OCI-LY1 (cell line): Measurements from ENCODE around the gene TRIM72.
"Not testable (repeated sequence)": the region's sequence is repeated elsewhere in the genome, so short reads cannot be mapped to it uniquely, and the experiment has no call there.

Experiments used
- H2AFZ ChIP-seq: fragments of 200-600 bp; sonication (generic), shearing (Covaris generic); 2 replicates; pipeline ENCODE4 v1.6.0; 2014; ENCODE audit warnings: antibody characterized with exemption, mild to moderate bottlenecking, low read length
- H3F3A ChIP-seq: fragments of 200-600 bp; sonication (generic), shearing (Covaris generic); 2 replicates; pipeline ENCODE4 v1.6.0; 2014; ENCODE audit warnings: mild to moderate bottlenecking, antibody characterized with exemption, low read length, moderate library complexity; ENCODE audit not compliant: insufficient read depth
- H3K27ac ChIP-seq: fragments of 200-600 bp; sonication (generic); 2 replicates; pipeline ENCODE4 v1.5.1; 2014; ENCODE audit warnings: low read length, mixed run types, mild to moderate bottlenecking, low read depth; ENCODE audit not compliant: poor library complexity, severe bottlenecking
- H3K27me3 ChIP-seq: fragments of 200-600 bp; sonication (generic); 2 replicates; pipeline ENCODE4 v1.6.0; 2014; ENCODE audit warnings: antibody characterized with exemption, mild to moderate bottlenecking, low read length, moderate library complexity; ENCODE audit not compliant: insufficient read depth
- H3K36me3 ChIP-seq: fragments of 200-600 bp; sonication (generic); 2 replicates; pipeline ENCODE4 v1.6.1; 2014; ENCODE audit warnings: mild to moderate bottlenecking, antibody characterized with exemption, low read length, moderate library complexity, mixed read lengths; ENCODE audit not compliant: insufficient read depth
- H3K4me1 ChIP-seq: fragments of 200-600 bp; sonication (generic); 2 replicates; pipeline ENCODE4 v1.5.1; 2014; ENCODE audit warnings: mild to moderate bottlenecking, low read length, moderate library complexity; ENCODE audit not compliant: insufficient read depth, severe bottlenecking
- H3K4me2 ChIP-seq: fragments of 200-600 bp; sonication (generic), shearing (Covaris generic); 2 replicates; pipeline ENCODE4 v1.6.1; 2014; ENCODE audit warnings: low read length
- H3K4me3 ChIP-seq: fragments of 200-600 bp; sonication (generic); 2 replicates; pipeline ENCODE4 v1.5.1; 2014; ENCODE audit warnings: low read length, low read depth, mild to moderate bottlenecking, mixed read lengths; ENCODE audit not compliant: poor library complexity, severe bottlenecking
- H3K79me2 ChIP-seq: fragments of 200-600 bp; shearing (Covaris generic); 2 replicates; pipeline ENCODE4 v1.6.1; 2016; ENCODE audit warnings: mixed run types, low read length, mixed read lengths; ENCODE audit not compliant: insufficient read depth
- H3K9ac ChIP-seq: fragments of 200-600 bp; sonication (generic), shearing (Covaris generic); 2 replicates; pipeline ENCODE4 v1.6.1; 2014; ENCODE audit warnings: mild to moderate bottlenecking, low read length, mixed read lengths
- H3K9me2 ChIP-seq: fragments of 200-600 bp; sonication (generic), shearing (Covaris generic); 2 replicates; pipeline ENCODE4 v1.6.1; 2014; ENCODE audit warnings: low read depth, mild to moderate bottlenecking, low read length, mixed read lengths
- H3K9me3 ChIP-seq: fragments of 200-600 bp; shearing (Covaris generic); 2 replicates; pipeline ENCODE4 v1.6.1; 2014; ENCODE audit warnings: low read length, mixed read lengths
- H4K20me1 ChIP-seq: fragments of 200-600 bp; sonication (generic), shearing (Covaris generic); 2 replicates; pipeline ENCODE4 v1.6.0; 2016; ENCODE audit warnings: mild to moderate bottlenecking, low read length; ENCODE audit not compliant: insufficient read depth
- CTCF ChIP-seq: fragments of 200-600 bp; sonication (generic), shearing (Covaris generic); IDR thresholded peaks from 2 replicates; pipeline ENCODE4 v1.5.1; 2017; ENCODE audit warnings: mild to moderate bottlenecking, antibody characterized with exemption, low read length, moderate library complexity, mixed read lengths
- EZH2 ChIP-seq: fragments of 200-600 bp; sonication (generic), shearing (Covaris generic); IDR thresholded peaks from 2 replicates; pipeline ENCODE4 v1.8.0; 2017; ENCODE audit warnings: borderline replicate concordance, mixed run types, mild to moderate bottlenecking, antibody characterized with exemption, low read length, moderate library complexity, mixed read lengths

Gene TRIM72

GRCh38 chr16:31274831-31275816 is 61.2 kb downstream of the TRIM72 start:
- Histone ChIP-seq H3K9me3 (no peaks in the 10 kb centered on the region), H4K20me1 (no peaks in the 10 kb centered on the region), H3K9ac (no peak overlapping the region), H3K9me2 (no peaks in the 10 kb centered on the region), H3K27ac (no peak overlapping the region), H3K4me3 (no peak overlapping the region), H3F3A (no peaks in the 10 kb centered on the region), H3K4me1 (no peaks in the 10 kb centered on the region), H2AFZ (no peak overlapping the region), H3K79me2 (no peaks in the 10 kb centered on the region), H3K4me2 (no peak overlapping the region), H3K36me3 (no peaks in the 10 kb centered on the region), H3K27me3 (0 out of 2 replicates have a peak, but pooled peaks cover 4% of the 10 kb centered on the region)
- no peak for TF ChIP-seq EZH2

- no peak overlapping the region for H3K27ac ChIP-seq
- 0 out of 2 replicates have a peak, but pooled peaks cover 3% of the 10 kb centered on the region for H3K27me3 ChIP-seq
- H2AFZ ChIP-seq, result no peak overlapping the region
- H4K20me1 ChIP-seq, result no peaks in the 10 kb centered on the region
- no peaks in the 10 kb centered on the region for H3K9me3 ChIP-seq
- H3K4me2 ChIP-seq, result no peak overlapping the region
- no peak overlapping the region for H3K4me3 ChIP-seq
- no peaks in the 10 kb centered on the region for H3K36me3 ChIP-seq
- H3K9ac ChIP-seq, result no peak overlapping the region
- H3K79me2 ChIP-seq, result no peaks in the 10 kb centered on the region
- no peaks in the 10 kb centered on the region for H3K9me2 ChIP-seq
- no peaks in the 10 kb centered on the region for H3F3A ChIP-seq
- no peak for TF ChIP-seq CTCF
- no peak for TF ChIP-seq EZH2
- no peaks in the 10 kb centered on the region for H3K4me1 ChIP-seq
Measured at GRCh38 chr16:31276600-31276999, 62.7 kb downstream of the TRIM72 start.

- H3F3A ChIP-seq, result no peaks in the 10 kb centered on the region
- H3K4me3 ChIP-seq, result no peak overlapping the region
- H3K4me1 ChIP-seq, result no peaks in the 10 kb centered on the region
- TF ChIP-seq CTCF (no peak), EZH2 (no peak)
- H3K79me2 ChIP-seq, result no peaks in the 10 kb centered on the region
- no peak overlapping the region for H3K27ac ChIP-seq
- H4K20me1 ChIP-seq, result no peaks in the 10 kb centered on the region
- H3K36me3 ChIP-seq, result no peaks in the 10 kb centered on the region
- H2AFZ ChIP-seq, result no peak overlapping the region
- no peaks in the 10 kb centered on the region for H3K9me2 ChIP-seq
- no peak overlapping the region for H3K9ac ChIP-seq
- H3K27me3 ChIP-seq, result no peaks in the 10 kb centered on the region
- H3K4me2 ChIP-seq, result no peak overlapping the region
- no peaks in the 10 kb centered on the region for H3K9me3 ChIP-seq
Measured at GRCh38 chr16:31277659-31278260, 63.8 kb downstream of the TRIM72 start.

- H3K9me2 ChIP-seq, H3K9me3 ChIP-seq, H3K4me2 ChIP-seq, H3K4me3 ChIP-seq, H2AFZ ChIP-seq, H3K9ac ChIP-seq, H3K36me3 ChIP-seq, H3K27me3 ChIP-seq, H3K4me1 ChIP-seq, H3K79me2 ChIP-seq, H3F3A ChIP-seq, H4K20me1 ChIP-seq, H3K27ac ChIP-seq: not testable (repeated sequence)
Measured at GRCh38 chr16:31278853-31279252, 64.9 kb downstream of the TRIM72 start.
